Natural killer cell (primary cell): Measurements from ENCODE around the gene ZSWIM9. TPM values are rescaled to one million over a fixed set of nuclear protein-coding genes. Genes with fewer than 3 reads are reported as not detected.

Experiments
- ATAC-seq, 3 donors: fragments of 150-1000 bp in 2 of 3; fragments of 200-7000 bp in 1 of 3; cut with Tn5 transposase; 1 replicate in 1 of 3; 2 replicates in 2 of 3; pipeline ENCODE4 v1.10.0; 2021; ENCODE audit warnings: mild to moderate bottlenecking in 2 of 3, moderate library complexity in 2 of 3
- DNase-seq, 2 donors: peaks; one replicate each; pipeline versions ENCODE4 v3.0.0 to v3.0.0-alpha.2; 2013 to 2021; ENCODE audit warnings: mixed read lengths in 1 of 2
- H3K27ac ChIP-seq: one replicate; pipeline ENCODE4 v1.5.1; 2013; ENCODE audit warnings: mild to moderate bottlenecking, low read length
- H3K27me3 ChIP-seq: one replicate; pipeline ENCODE4 v1.6.1; 2013; ENCODE audit warnings: low read length; ENCODE audit not compliant: control insufficient read depth, insufficient read depth
- H3K36me3 ChIP-seq: one replicate; pipeline ENCODE4 v1.6.1; 2013; ENCODE audit warnings: low read length; ENCODE audit not compliant: control insufficient read depth, insufficient read depth
- H3K4me1 ChIP-seq: one replicate; pipeline ENCODE4 v1.6.1; 2013; ENCODE audit warnings: low read length; ENCODE audit not compliant: control insufficient read depth, insufficient read depth
- H3K4me3 ChIP-seq: one replicate; pipeline ENCODE4 v1.5.1; 2013; ENCODE audit warnings: low read length
- H3K9me3 ChIP-seq: one replicate; pipeline ENCODE4 v1.6.1; 2013; ENCODE audit warnings: low read length; ENCODE audit not compliant: control insufficient read depth, insufficient read depth
- H3K27ac Mint-ChIP-seq, 2 donors: one replicate each; pipeline ENCODE4 v1.8.0; 2022; ENCODE audit warnings: mild to moderate bottlenecking in 2 of 2, mixed read lengths in 2 of 2, moderate library complexity in 1 of 2
- H3K27me3 Mint-ChIP-seq, 2 donors: one replicate each; pipeline ENCODE4 v1.8.0; 2022; ENCODE audit warnings: low read depth in 2 of 2, mixed read lengths in 2 of 2
- H3K36me3 Mint-ChIP-seq: one replicate; pipeline ENCODE4 v1.8.0; 2022; ENCODE audit warnings: mixed read lengths
- H3K4me1 Mint-ChIP-seq, 2 donors: one replicate each; pipeline ENCODE4 v1.8.0; 2022; ENCODE audit warnings: mixed read lengths in 2 of 2
- H3K4me3 Mint-ChIP-seq: one replicate; pipeline ENCODE4 v1.8.0; 2022; ENCODE audit warnings: mild to moderate bottlenecking, moderate library complexity, mixed read lengths
- H3K9me3 Mint-ChIP-seq, 2 donors: one replicate each; pipeline ENCODE4 v1.8.0; 2022; ENCODE audit warnings: mixed read lengths in 2 of 2
- CTCF ChIP-seq: fragments of 200-600 bp; IDR thresholded peaks from one replicate; pipeline ENCODE4 v1.8.0; 2022; ENCODE audit warnings: antibody characterized with exemption
- WGBS: methylation state at CpG from one replicate; pipeline ENCODE4 v1.1.7; 2013; ENCODE audit warnings: missing lambda C conversion rate; ENCODE audit not compliant: insufficient coverage; 5-methylcytosine and 5-hydroxymethylcytosine counted together
- intact Hi-C: fragments of 100-400 bp; cut with micrococcal nuclease; formaldehyde crosslinking; loops from one replicate; pipeline ENCODE4 v1.14.2; 2022
- total RNA-seq, 4 donors: library from RNA; stranded (reverse); fragments of 120-200 nt in 1 of 4; gene quantifications; one replicate each; pipeline versions ENCODE4 v1.2.3 to v1.2.4, GENCODE V29; 2013 to 2022

Gene ZSWIM9
- 1 to 10 TPM; 4.0 to 7.0 (median 5.4) TPM for total RNA-seq
- 2.1 TPM for total RNA-seq (2013)

- Mint-ChIP-seq H3K36me3 (peaks cover 8% of the 10 kb centered on the region), H3K9me3 (no peaks in the 10 kb centered on the region), H3K4me3 (peak within 1 kb of the TSS; percentile 92), H3K27ac (peak within 1 kb of the TSS; percentile 91 to 98), H3K4me1 (peaks cover 24 to 42% of the 10 kb centered on the region in 2 donors), H3K27me3 (no peaks in the 10 kb centered on the region)
- TF ChIP-seq CTCF = peak; percentile 13
- intact Hi-C loops = loop anchor here (2.0 kb wide), 1 partner anchor 91 kb away; no protein-coding TSS in a partner anchor
- H3K9me3 ChIP-seq = no peaks in the 10 kb centered on the region
- peaks cover 11% of the 10 kb centered on the region for H3K36me3 ChIP-seq
- DNase-seq (peak; percentile 91 to 95), ATAC-seq (peak; percentile 83 to 94 (median 86))
- WGBS = under 1% methylated on average over 82 of the region's 82 CpGs
- peak within 1 kb of the TSS; percentile 98 for H3K4me3 ChIP-seq
- peaks cover 15% of the 10 kb centered on the region for H3K4me1 ChIP-seq
- H3K27ac ChIP-seq = peak within 1 kb of the TSS; percentile 93
- no peaks in the 10 kb centered on the region for H3K27me3 ChIP-seq
These were observed at the start of gene ZSWIM9, which contains the start of gene LIG1 for GRCh38 chr19:48169939-48170803. ZSWIM9 (plus strand) TSS chr19:48170680; CDS start chr19:48171803, 1,123 bp downstream. LIG1 (minus strand) TSS chr19:48170344; CDS start chr19:48165566, 4,778 bp downstream.

GRCh38 chr19:48121066-48121465 is 49.4 kb upstream of the ZSWIM9 start:
- Histone ChIP-seq H3K4me3 (no peak overlapping the region), H3K9me3 (no peaks in the 10 kb centered on the region), H3K27me3 (no peaks in the 10 kb centered on the region), H3K36me3 (peaks cover 6% of the 10 kb centered on the region), H3K27ac (no peak overlapping the region), H3K4me1 (peaks cover 13% of the 10 kb centered on the region)
- Mint-ChIP-seq H3K27ac (no peak overlapping the region), H3K27me3 (no peaks in the 10 kb centered on the region), H3K4me1 (peaks cover 0 to 15% of the 10 kb centered on the region in 2 donors), H3K4me3 (no peak overlapping the region), H3K9me3 (no peaks in the 10 kb centered on the region), H3K36me3 (peaks cover 5% of the 10 kb centered on the region)
- intact Hi-C loops = no loop called here
- no peak for DNase-seq
- ATAC-seq = no peak
- 88% methylated on average over 14 of the region's 14 CpGs for WGBS
- TF ChIP-seq CTCF = no peak

GRCh38 chr19:48121909-48122371 is 48.5 kb upstream of the ZSWIM9 start:
- no peaks in the 10 kb centered on the region for H3K27me3 Mint-ChIP-seq
- Histone ChIP-seq H3K36me3 (peaks cover 6% of the 10 kb centered on the region), H3K27ac (no peak overlapping the region), H3K4me3 (no peak overlapping the region), H3K27me3 (no peaks in the 10 kb centered on the region), H3K4me1 (peaks cover 13% of the 10 kb centered on the region), H3K9me3 (no peaks in the 10 kb centered on the region)
- DNase-seq (no peak), ATAC-seq (peak; percentile 36 to 46 (median 45))
- H3K4me3 Mint-ChIP-seq = no peak overlapping the region
- H3K36me3 Mint-ChIP-seq = peaks cover 5% of the 10 kb centered on the region
- intact Hi-C loops = no loop called here
- H3K27ac Mint-ChIP-seq = peak overlapping the region; percentile 29 to 78
- no peak for TF ChIP-seq CTCF
- WGBS = 20% methylated on average over 10 of the region's 10 CpGs
- no peaks in the 10 kb centered on the region for H3K9me3 Mint-ChIP-seq
- peaks cover 0 to 15% of the 10 kb centered on the region in 2 donors for H3K4me1 Mint-ChIP-seq
